Ovary (tissue), 3 donors: Measurements from ENCODE around the gene KCTD20.

Source experiments
- CTCF ChIP-seq, 3 donors: fragments of 450-650 bp in 2 of 3; fragments of 200-600 bp in 1 of 3; IDR thresholded peaks; one replicate each; pipeline versions ENCODE4 v1.5.1 to v1.8.0; 2016 to 2022; ENCODE audit warnings: antibody characterized with exemption in 3 of 3, mild to moderate bottlenecking in 1 of 3
- POLR2A ChIP-seq: fragments of 450-650 bp; IDR thresholded peaks from one replicate; pipeline ENCODE4 v1.6.1; 2017; ENCODE audit warnings: antibody characterized with exemption, mild to moderate bottlenecking, moderate library complexity
- donor health status: DM: no; HTN: no; CAD: no.

GRCh38 chr6:36489426-36489825 is 46.6 kb downstream of the KCTD20 start:
- TF ChIP-seq CTCF (IDR thresholded peaks at IDR 0.05) (no peak), POLR2A (no peak)
